Stimulated activated CD4-positive, alpha-beta T cell treated with anti-CD3 and anti-CD28 coated beads, Interleukin-1b, Interleukin-23, amount 100 ng/mL, for 24 hours (primary cell): ENCODE data around the gene MAF.

Source experiments
- DNase-seq, 4 experiments: peaks; one replicate each; pipeline ENCODE4 v3.0.0-alpha.2; 2020; ENCODE audit warnings: low read depth in 4 of 4, low spot score in 1 of 4

The MAF gene

GRCh38 chr16:79547085-79547484, 53.5 kb downstream of the MAF start:
- no peak for DNase-seq
